GM21423 (cell line): ENCODE data around the gene TBXAS1.

Experiments
- ATAC-seq: cut with Tn5 transposase; IDR thresholded peaks from one replicate; pipeline ENCODE4 v1.9.1; 2021; ENCODE audit warnings: mild to moderate bottlenecking, moderate library complexity; ENCODE audit not compliant: unreplicated experiment

TBXAS1 gene

DNA sequence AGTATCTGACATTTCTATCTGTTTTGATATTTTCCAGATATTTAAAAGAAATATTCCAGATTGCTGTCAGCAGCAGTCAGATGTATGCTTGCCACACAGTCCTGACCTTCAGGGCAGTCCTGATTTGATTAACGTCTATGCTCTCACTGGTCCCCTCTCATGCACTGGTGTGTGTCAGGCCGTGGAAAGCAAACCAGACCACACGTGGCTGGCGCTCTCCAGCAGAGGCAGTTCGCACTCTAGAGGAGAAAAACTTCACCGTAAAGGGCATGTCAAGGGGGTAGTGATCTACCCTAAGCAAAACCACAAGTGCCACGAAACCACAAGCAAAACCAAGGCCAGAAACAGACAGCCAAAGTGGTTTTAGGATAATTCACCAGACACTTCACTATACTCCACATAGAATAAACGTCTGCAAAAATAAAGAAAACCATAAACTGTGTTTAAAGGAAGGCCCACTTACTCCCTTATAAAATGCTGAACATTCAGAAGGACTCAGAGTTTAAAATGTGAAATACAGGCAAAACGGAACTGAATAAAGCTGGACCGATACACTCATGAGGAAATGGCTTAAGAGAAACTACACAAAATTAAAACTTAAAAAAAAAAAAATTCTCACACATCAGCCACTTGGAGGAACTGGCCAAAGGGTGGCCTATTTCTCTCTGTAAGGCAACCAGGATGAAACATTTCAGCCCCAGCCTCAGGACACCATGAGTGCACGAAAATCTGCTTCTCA, 207.3 kb downstream of the TBXAS1 start:
- ATAC-seq, result peak; percentile 77

DNA sequence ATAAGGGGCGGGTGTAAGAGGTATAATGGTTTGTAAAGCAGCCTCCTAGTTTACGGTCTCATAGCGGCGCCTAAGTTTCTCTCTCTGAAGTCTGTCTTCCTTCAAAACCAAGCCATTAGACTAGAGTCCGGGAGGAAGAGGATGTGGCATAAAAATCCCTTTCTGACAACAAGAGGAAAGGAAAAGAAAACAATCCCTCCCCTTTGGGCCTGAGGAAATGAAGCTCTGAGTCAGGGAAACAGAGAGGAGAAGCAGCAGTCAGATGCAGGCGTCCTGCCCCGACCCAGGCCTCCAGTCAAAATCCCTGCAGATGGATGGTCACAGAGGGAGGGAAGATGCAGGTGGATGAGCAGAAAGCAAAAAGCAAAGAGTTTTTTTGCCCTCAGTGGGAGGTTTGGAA, 210.0 kb downstream of the TBXAS1 start:
- no peak for ATAC-seq

DNA sequence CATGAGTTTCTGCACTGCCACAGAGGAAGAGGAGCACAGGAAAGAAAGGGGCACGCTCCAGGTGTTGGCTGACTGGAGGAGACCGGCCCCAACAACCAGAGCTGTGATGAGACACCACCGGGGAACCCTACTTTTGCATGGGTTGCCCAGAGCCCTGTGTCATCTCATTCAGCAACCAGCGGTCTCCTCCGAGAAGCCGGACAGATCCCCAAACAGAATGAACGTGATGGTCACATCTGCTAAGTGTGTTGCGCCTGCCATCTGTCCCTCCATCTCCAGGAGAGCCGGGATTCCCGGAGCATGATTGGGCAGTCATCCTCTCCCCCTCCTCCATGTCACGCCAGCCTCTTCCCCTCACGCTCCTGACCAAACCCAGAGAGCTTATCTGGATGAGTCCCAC, 210.8 kb downstream of the TBXAS1 start:
- ATAC-seq, result no peak

DNA sequence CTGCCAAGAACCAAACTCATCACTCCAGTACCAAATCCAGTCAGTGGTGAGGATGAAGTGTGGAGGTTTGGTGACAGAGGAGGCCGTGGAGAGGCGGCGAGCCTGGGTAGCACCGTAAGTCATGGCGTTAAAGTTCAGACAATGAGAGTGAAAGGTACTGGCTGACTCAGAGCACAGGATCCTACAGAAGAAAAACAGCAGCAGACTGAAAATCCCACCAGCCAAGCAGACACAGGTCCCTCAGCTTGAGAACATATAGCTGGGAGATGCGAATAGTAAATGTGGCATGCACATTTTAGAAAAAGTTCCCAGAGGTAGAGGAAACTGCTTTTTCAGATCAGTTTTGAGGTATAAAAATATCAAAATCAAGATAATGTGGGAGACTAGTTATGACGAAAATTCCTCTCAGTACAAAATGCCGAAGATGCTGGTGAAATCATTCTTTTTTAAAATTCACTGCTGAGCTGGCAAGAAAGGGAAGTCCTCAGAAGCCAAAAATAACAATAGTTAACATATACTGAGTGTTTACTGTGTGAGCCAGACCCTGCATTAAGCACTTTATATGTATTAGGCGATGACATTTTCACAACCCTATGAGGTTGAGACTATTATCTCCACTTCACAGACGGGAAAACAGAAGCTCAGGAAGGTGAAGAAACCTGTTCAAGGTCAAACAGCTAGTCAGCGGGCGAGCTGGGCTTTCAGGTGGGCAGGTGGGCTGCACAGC, 212.8 kb downstream of the TBXAS1 start:
- ATAC-seq, result no peak

DNA sequence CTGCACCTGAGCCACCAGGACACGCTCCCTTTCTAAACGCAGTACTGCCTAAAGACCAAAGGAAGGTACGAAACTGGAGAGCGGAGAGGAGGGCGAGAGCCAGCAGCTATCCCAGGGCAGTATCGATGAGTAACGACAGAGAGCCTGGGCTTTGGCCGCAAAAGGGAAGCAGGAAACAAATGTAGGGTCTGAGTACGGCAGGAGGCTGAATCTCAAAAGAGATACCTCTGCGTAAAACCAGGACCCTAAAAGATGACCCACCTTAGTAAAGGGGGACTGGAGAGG, 213.3 kb downstream of the TBXAS1 start:
- ATAC-seq, result no peak

DNA sequence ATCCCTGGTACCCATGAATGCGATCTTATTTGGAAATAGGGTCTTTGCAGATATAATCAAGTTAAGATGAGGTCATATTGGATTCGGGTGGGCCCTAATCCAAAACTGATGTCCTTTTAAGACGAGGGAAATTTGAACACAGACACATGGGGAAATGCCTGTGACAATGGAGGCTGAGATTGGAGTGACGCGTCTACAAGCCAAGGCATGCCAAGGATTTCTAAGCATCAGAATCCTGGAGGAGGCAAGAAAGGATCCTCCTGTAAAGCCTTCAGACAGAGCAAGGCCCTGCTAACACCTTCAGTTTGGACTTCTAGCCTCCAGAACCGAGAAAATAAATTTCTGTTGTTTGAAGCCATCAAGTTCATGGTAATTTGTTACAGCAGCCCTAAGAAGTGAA, 215.2 kb downstream of the TBXAS1 start:
- no peak for ATAC-seq

DNA sequence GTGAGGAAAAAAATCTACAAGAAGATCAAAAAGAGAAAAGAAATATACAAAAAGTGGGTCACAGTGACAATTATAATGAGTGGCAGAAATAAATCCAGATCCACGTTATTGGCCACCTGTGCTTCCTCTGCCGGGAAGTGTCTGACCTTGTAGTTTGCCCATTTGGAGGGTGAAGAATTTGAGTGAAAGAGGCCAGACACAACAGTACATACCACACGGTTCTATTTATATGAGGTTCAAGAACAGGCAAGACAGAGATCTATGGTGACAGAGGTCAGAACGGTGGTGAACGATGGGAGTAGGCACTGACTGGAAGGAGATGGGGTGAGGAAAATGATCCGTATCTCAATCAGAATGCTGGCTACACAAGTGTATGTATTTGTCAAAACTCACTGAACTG, 216.6 kb downstream of the TBXAS1 start:
- no peak for ATAC-seq

DNA sequence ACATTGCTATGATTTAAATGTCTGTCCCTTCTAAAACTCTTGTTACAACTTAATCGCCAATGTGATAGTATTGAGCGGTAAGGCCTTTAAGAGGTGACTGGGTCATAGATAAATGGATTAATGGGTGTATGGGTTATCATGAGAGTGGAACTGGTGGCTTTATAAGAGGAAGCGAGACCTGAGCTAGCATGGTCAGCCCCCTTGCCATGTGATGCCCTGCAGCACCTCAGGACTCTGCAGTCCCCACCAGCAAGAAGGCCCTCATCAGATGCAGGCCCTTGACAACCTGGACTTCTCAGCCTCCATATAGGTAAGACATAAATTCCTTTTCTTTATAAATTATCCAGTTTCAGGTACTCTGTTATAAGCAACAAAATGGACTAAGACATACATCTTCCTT, 218.1 kb downstream of the TBXAS1 start:
- ATAC-seq, result no peak

DNA sequence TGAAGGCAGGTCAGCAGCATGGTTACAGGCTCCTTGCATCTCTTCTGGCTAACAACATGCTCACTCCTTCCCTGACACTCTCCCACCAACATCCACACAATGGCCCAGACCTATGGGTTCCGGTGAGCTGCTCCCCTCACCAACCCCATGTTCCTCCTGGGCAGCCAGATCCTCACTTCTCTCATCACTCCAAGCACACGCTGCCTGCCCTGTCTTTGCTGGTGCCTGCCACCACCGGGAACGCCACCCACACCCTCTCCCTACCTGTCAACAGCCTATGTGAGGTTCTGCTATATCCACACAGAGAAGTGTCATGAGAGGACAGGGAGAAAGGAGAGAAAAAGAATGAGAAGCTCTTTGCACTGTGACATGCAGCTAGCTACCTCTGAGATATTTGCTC, 219.1 kb downstream of the TBXAS1 start:
- ATAC-seq, result no peak

DNA sequence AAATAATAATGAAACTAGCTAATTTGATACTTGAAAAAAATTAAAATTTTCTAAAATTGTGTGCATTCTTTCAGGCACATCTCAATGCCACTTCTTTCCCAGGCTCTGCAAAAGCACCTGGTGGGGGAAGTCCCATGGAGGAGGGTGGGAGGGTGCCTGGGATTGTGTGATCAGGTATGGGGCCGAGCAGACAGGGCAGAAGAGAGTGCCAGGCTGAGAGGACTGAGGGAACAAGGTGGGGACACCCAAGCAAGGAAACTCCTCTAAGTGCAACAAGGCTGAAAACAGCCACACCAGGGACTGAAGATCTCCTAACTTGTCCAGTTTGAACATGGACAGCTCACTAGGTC, 219.9 kb downstream of the TBXAS1 start:
- ATAC-seq, result no peak

DNA sequence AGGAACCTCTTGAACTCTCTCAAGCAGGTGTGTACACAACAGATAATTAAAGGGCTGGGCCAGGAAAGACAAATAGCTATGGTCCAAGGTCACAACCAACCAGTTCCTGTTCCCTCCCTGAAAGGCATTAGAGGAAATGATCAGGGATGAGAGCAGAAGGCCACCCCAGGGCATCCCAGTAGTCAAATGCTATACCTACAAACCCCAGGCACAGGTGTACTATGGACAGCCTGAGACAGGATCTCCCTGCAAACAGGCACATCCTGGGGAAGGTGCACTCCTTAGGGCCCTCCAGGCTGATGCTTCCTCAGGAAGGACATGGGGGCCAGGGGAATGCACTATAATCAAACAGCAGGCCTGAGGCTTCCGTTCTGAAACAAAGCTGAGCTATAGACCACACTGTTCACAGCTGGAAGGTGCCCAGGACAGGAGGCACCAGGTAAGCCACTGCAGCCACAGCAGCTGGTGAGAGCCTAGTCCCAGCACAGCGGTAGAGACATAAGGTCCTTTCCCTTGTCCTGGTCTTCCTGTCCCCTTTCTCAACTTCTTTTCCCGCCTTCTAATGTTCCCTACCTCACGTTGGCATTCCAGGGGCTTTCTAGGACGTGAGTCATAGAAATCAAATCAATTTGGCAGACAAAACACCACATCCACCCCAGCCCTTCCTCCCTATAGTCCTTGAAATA, 220.4 kb downstream of the TBXAS1 start:
- ATAC-seq, result no peak

DNA sequence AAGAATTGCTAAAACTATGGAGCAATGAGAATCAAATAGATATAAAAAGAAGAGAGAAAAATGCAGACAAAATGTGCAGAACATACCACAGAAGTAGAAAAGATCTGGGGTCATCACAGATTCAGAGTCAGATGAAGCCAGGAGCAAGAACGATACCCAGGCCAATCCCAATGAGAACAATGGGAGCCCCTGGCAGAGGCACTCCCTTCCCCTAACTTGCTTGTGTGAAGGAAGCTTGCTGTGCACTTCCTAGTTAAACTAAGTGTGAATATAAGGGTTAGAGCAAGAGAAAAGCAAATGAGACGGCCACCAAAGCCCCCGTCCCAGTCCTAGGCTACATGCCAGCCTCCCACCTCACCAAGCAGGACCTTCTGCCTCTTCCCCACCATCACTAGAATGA, 221.0 kb downstream of the TBXAS1 start:
- no peak for ATAC-seq

DNA sequence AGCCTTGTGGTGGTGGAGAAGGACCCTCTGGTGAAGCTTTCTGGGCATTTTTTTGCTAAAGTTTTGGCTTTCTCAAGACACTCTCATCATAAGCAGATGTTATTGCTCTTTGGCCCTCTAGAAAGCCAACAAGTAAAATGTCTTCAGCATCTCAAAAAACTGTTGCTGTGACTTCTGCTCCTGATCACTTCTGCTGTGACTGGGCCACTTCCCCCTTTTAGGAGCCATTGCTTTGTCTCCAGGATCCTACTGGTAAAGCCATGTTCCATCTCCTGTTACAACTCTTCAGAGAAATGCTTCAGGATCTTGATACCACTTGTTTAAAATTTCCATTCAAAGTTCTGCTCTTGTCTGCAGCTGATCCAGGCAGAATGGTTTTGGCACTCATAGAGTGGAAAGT, 222.8 kb downstream of the TBXAS1 start:
- no peak for ATAC-seq

DNA sequence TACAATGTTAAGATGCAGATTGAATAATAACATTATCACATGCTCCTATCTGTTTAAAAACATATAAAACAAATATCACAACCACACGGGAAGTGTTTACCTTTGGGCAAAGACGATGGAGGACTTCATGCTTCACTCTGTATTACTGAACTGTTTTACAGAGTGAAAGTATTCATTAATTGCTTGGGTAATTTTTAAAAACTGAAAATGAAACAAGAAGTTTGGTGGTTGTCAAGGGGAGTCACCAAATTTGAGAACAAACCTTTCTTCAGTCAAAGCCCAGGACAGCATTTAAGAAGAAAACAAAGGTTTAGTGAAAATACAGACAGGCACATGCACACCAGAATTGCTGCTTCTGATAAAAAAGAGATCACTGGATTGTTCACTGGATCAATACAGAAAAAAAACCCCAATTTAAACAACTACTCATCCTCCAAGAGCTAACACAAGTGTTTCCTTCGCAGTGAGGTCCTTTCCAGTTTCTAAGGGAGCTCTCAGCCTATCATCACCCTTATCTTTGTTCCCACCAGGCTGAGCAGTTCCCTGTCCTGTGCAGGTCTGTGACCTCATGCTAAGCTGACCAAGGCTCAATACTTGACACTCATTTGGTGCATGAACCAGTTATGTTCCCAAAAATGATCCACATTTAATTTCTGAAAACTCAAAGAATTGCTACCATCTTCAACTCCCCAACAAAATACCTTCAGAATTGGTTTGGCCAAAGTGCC, 224.9 kb downstream of the TBXAS1 start:
- peak; percentile 89 for ATAC-seq

DNA sequence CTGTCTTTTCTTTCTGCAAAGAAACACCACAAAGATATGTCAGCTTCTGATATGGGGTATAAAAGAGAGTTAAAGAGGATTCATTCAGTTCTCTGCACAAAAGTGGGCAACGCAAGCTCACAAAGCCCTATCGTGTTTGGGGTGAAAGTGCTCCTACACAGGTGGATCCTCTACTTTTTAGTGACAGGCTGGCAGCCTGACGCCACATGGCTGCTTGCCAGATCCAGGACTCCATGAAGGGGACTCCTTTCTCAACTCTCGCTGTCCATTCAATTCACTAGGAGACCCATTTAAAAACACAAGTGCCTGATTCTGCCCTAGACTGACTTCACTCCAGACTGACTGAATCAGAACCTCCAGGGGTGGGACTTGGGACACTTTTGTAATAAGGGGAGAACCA, 225.7 kb downstream of the TBXAS1 start:
- no peak for ATAC-seq

DNA sequence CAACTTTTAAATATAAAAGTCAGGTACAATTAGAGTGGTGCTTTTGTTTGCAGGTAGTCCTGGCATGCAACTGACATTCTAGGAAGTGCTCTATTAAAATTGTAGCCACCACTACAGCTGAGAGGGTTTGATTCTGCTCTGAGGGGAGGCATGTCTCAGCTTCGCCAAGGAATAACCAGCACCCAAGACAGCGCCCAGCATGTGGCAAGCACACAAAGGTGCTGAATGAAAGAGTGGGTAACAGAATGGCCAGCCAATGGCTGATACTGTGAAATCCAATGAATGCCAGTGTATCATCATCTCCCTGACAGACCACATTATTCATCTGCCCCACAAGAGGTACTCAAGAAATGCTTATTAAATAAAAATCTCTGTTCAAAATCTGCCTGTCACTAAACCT, 226.8 kb downstream of the TBXAS1 start:
- ATAC-seq, result no peak

DNA sequence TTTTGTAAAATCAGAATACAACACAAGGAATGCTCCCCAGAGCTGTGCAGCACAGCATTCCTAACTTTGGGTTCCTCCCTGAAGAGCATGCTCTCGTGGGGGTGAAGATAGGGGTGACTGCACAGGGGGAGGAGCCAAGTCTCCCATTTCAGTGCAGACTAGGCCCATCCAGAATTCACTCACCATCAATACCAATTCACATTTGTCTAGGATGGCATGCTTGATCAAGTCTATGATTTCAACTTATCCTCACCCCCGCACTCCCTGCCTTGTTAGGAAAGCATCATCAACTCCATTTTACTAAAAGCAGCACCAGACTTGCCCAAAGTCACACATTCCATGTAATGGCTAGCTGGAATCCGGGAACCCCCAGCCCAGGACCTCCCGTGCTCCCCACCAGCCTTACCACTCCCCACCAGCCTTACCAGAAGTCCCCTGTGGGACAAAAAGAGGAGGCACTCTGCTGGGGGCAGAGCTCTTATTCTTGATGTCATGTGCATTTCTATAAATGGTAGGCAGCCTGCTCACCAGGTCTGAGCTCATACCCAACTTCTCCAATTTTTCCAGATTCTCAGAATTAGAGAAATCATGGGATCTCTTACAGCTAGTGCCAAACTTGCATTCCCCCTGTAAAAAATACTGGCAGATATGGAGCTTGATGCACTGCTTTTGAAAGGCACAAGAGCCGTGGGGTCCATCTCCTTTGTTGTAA, 227.5 kb downstream of the TBXAS1 start:
- no peak for ATAC-seq

DNA sequence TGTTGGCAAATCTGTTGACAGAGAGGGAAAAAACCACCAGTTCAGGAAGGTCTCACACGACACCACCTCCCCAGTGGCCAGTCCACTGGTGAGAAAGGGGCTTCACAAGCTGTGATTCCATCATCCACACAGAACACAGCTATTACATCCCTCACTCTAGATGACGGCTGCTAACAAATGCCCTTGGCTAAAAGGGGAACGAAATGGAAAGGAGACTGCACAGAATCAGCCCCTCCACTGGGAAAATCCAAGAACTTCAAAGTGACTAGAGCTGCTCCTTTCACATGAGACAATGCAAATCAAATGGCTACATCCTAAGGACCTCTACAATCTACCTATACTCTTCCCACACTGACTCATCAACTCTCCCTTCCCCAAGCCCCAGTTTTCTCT, 228.1 kb downstream of the TBXAS1 start:
- ATAC-seq, result no peak

DNA sequence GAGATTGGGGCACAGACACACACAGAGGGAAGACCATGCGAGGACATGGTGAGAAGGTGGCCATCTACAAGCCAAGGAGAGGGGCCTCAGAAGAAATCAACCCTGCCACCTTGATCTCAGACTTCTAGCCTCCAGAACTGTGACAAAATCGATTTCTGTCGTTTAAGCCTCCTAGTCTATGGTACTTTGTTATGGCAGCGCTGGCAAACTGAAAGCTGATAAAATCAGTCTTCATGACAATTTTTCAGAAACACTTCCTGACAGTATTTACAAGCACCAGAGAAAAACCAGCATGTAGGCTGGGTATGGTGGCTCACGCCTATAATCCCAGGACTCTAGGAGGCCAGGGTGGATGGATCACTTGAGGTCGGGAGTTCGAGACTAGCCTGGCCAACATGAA, 229.5 kb downstream of the TBXAS1 start:
- no peak for ATAC-seq

DNA sequence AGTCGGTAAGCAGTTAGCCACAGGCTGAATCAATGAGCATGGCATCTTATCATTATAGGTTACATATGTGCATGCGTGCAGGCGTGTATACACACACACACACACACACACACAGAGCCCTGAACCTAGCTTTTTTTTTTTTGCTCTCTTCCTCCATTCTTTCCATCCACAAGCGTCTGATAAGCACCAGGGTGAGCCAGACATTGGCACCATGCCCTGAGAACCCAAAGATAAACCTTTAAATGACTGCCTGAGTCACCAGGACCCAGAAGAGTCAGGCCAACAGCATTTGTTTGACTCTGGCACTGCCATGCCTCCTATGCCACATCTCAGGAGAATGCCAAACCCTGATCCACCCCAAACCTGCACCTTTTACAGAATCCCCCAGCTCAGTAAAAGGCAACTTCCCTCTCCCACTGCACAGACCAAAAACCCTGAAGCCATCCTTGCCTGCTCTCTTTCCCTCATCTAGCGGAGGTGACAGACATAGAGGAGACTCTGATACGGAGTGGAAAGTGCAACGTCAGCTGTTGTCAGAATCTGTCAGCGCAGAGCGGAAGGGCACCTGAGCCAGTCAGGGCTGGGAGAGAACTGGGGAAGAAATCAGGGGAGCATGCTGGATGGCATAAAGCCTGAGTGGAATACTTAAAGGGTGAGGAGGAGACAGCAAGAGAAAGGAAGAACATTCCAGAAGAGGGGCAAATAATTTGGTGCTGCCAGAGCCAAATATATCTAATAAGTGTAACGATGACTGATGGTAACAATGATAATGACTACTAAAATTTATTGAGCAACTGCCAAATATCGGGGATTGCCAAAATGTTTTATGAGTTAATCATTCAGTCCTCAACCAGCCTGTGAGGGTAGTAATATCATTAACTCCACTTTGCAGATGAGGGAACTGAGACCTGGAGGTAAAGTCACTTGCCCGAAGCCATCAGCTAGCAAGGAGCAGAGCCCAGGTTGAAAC, 230.5 kb downstream of the TBXAS1 start:
- no peak for ATAC-seq
